Measurements from ENCODE around the gene PGRMC1.

DNA sequence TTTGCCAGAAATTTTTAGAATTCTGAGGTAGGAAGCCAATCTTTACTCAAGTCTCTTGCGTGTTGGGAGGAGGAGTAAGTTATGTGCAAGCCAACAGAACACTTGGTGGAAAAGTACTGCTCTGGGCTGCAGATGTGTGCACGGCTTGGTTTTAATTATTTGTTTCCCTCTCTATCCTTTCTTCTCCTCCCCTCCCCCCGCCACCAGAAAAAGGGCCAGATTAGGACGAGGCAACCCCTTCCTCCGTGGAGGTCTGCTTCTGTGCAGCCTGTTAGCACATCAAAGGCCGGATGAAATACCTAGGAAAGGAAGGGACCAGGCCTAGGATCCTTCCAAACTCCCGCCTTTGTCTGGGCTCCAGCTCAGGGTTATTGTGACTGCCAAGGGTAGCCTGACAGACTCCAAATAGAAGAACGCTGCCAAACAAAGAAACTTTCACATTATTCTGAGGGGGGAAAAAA lies 1.0 kb upstream of the PGRMC1 start:
- no peak for TF ChIP-seq MAZ (CRISPR knock-in tag; conservative IDR thresholded peaks at IDR 0.05 in 1 of 2, IDR thresholded peaks at IDR 0.05 in 1 of 2)
- no peak for TF ChIP-seq KLF1 (tag; IDR thresholded peaks at IDR 0.05)
- no peak for TF ChIP-seq FOSL1 (tag; conservative IDR thresholded peaks at IDR 0.05)

Measured in K562 (cell line).